Pancreas (tissue), 10 donors: ENCODE results near the gene NSDHL. TPM values are rescaled to one million over a fixed set of nuclear protein-coding genes. Genes with fewer than 3 reads are reported as not detected.

Experiments
- ATAC-seq, 4 donors: fragments of 200-7000 bp; cut with Tn5 transposase; one replicate each; pipeline versions ENCODE4 v1.8.0 to v1.9.1; 2020; ENCODE audit warnings: mild to moderate bottlenecking in 4 of 4, moderate library complexity in 4 of 4
- DNase-seq, 6 donors: peaks; one replicate each; pipeline ENCODE4 v3.0.0-alpha.2; 2020
- FAIRE-seq: peaks from 2 replicates; lab custom pipeline; 2012; peaks lifted over from hg19 to GRCh38; lab: Jason Lieb, UNC
- H3K27ac ChIP-seq, 4 donors: fragments of 200-600 bp; sonication (generic); 1 replicate in 3 of 4; 2 replicates in 1 of 4; pipeline versions ENCODE4 v1.5.0 to v1.8.0; 2020
- H3K27me3 ChIP-seq, 4 donors: fragments of 200-600 bp; one replicate each; pipeline ENCODE4 v1.8.0; 2021
- H3K36me3 ChIP-seq, 3 donors: fragments of 200-600 bp; sonication (generic) in 1 of 3; one replicate each; pipeline versions ENCODE4 v1.5.0 to v1.8.0; 2020 to 2021
- H3K4me1 ChIP-seq, 3 donors: fragments of 200-600 bp; one replicate each; pipeline ENCODE4 v1.8.0; 2021
- H3K4me3 ChIP-seq, 4 donors: fragments of 200-600 bp; sonication (generic) in 2 of 4; one replicate each; pipeline versions ENCODE4 v1.5.0 to v1.8.0; 2020 to 2021
- H3K9me3 ChIP-seq, 4 donors: fragments of 200-600 bp; one replicate each; pipeline ENCODE4 v1.8.0; 2021
- WGBS, 2 donors: extraction: QIAGEN DNeasy Blood & Tissue Kit; methylation state at CpG; one replicate each; pipeline ENCODE4 v1.1.7; 2013; 5-methylcytosine and 5-hydroxymethylcytosine counted together
- intact Hi-C, 3 donors: fragments of 100-400 bp; cut with DNase I; formaldehyde crosslinking; loops; one replicate each; pipeline versions ENCODE4 v1.11.1 to v1.14.2; 2022
- polyA plus RNA-seq, 2 donors: library from polyadenylated mRNA; stranded (reverse); fragments of 200-250 nt; gene quantifications; one replicate each; pipeline ENCODE4 v1.2.3, GENCODE V29; 2013
- total RNA-seq, 6 donors: library from RNA; stranded (reverse); fragmentation: NEBNext Ultra II Directional in 4 of 6; extraction: Animal tissue kit (Norgen Biotek cat#: 25700) in 4 of 6; gene quantifications; one replicate each; pipeline versions ENCODE4 v1.2.1 to v1.2.4, GENCODE V29; 2021 to 2023
- TF ChIP-seq, protein P1 (sequence below), 4 donors: fragments of 200-600 bp; sonication (generic) in 3 of 4; IDR thresholded peaks; one replicate each; pipeline versions ENCODE4 v1.5.0 to v1.8.0; 2021; ENCODE audit warnings: antibody characterized with exemption in 4 of 4
- donor health status: healthy with polysubstance abuse.
- donor health status: DM: no; HTN: no; CAD: no; lungs with moderate emphysema.
- donor health status: DM: no; HTN: no; CAD: no.
- donor health status: control.
- donor health status: control.
- donor health status: Bipolar disorder and iron deficiency.
- donor health status: DM: yes; HTN: yes; CAD: no.
- donor health status: DM: no; HTN: no; CAD: no.
- donor health status: DM: no; HTN: no; CAD: no.
- donor health status: DM: yes; HTN: yes; CAD: no.

The NSDHL gene
- total and polyA plus RNA-seq, 8 donors, result 4.6 to 8.3 (median 6.4) TPM

DNA sequence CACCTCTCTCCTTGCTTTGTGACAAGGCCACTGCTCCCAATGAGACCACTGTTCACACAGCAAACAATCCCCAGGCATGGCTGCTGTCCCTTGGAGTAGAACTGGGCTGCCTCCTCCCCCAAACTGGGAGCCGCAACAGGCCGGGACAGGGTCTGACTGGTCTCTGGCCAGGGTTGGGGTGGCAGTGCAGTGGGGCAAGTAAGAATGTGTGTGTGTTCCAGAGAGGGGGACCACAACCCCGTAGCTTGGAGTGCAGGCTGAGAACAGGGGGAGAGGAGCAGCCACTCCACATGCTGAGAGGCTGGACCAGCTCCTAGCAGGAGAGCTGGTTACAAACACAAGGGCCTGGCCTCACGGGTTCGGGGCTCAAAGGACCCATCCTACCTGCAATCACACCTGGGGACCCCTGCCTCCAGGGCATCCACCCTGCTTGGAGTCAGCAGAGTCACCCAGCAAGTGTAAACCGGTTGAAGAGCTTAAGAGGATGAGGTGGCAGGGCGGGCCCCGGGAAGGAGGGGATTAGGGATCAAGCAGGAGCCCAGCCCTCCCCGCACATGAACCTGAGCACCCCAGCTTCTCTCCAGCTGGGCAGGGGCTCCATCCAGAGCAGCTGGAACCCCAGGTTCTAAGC is 63.2 kb downstream of the NSDHL start:
- DNase-seq (no peak), FAIRE-seq (no peak), ATAC-seq (no peak)
- Histone ChIP-seq H3K4me1 (no peaks in the 10 kb centered on the region), H3K27ac (no peak overlapping the region), H3K36me3 (no peaks in the 10 kb centered on the region), H3K4me3 (no peak overlapping the region), H3K27me3 (peaks cover 0 to 8% (median 3%) of the 10 kb centered on the region in 4 donors), H3K9me3 (no peaks in the 10 kb centered on the region)
- intact Hi-C loops, result no loop called here
- 78 to 86% methylated on average over 9 of the region's 9 CpGs for WGBS, 2 donors
- TF ChIP-seq, protein P1, sequence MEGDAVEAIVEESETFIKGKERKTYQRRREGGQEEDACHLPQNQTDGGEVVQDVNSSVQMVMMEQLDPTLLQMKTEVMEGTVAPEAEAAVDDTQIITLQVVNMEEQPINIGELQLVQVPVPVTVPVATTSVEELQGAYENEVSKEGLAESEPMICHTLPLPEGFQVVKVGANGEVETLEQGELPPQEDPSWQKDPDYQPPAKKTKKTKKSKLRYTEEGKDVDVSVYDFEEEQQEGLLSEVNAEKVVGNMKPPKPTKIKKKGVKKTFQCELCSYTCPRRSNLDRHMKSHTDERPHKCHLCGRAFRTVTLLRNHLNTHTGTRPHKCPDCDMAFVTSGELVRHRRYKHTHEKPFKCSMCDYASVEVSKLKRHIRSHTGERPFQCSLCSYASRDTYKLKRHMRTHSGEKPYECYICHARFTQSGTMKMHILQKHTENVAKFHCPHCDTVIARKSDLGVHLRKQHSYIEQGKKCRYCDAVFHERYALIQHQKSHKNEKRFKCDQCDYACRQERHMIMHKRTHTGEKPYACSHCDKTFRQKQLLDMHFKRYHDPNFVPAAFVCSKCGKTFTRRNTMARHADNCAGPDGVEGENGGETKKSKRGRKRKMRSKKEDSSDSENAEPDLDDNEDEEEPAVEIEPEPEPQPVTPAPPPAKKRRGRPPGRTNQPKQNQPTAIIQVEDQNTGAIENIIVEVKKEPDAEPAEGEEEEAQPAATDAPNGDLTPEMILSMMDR (IDR thresholded peaks at IDR 0.05), result no peak

DNA sequence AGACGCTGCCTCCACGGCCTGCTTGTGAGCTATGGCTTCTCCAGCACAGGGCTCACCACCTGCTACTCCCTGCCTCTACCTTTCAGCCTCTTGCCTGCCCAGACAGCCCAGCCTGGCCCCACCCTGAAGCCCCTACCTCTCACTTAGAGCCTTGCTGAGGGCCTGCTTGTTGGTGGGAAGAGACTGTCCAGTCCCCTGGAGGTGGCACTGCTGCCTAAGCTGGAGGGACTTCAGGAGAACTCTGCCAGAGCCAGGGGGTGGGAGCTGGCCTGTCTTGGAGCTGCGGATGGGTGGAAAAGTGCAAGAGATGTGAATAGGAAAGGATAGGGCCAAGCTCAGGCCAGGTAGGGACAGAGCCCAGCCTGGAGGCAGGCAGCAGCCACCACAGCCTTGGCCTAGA is 64.3 kb downstream of the NSDHL start:
- no peaks in the 10 kb centered on the region for H3K9me3 ChIP-seq
- intact Hi-C loops, result no loop called here
- no peak overlapping the region for H3K4me3 ChIP-seq
- no peaks in the 10 kb centered on the region for H3K4me1 ChIP-seq
- WGBS, 2 donors, result 75 to 76% methylated on average over 3 of the region's 3 CpGs
- FAIRE-seq (no peak), DNase-seq (peak in 1 of 6 donors; percentile 41), ATAC-seq (no peak)
- H3K27me3 ChIP-seq, result peaks cover 0 to 1% (median under 1%) of the 10 kb centered on the region in 4 donors
- no peaks in the 10 kb centered on the region for H3K36me3 ChIP-seq
- H3K27ac ChIP-seq, result no peak overlapping the region
- TF ChIP-seq, protein P1 (IDR thresholded peaks at IDR 0.05), result no peak

DNA sequence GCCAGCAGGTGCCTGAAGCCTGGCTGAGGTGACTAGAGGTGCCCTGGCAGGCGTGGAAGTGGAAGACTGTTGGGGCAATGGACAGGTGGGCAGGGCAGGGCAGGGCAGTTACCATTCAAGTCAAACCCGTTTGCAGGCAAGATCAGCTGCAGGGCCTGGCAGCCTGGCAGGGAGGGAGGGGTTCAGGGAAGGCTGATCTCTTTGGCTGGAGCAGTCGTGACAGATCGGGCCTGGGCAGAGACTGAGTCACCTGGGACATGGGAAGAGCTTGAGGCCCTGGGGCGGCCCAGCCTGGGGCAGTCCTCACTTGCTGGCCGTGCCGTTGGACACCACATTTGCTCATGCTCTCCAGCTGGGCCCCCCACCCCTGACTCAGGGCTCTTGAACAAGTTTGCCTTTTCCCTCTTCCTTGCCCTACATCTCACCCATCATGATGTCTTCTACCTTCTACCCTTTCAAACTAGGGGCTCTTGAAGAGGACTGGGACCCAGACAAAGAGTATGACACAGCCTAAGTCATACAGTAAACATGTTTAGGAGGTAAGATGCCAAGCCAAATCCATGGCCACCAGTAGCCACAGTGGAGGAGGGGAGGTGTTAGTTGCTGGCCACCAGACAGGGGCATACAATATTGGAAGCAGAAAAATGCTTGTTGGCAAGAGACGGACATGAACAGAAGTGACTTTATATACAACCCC is 65.0 kb downstream of the NSDHL start:
- no peaks in the 10 kb centered on the region for H3K36me3 ChIP-seq
- FAIRE-seq, result no peak
- no peaks in the 10 kb centered on the region for H3K27me3 ChIP-seq
- H3K4me3 ChIP-seq, result no peak overlapping the region
- H3K9me3 ChIP-seq, result no peaks in the 10 kb centered on the region
- no peaks in the 10 kb centered on the region for H3K4me1 ChIP-seq
- intact Hi-C loops, result no loop called here
- peak in 1 of 6 donors; percentile 55 for DNase-seq
- ATAC-seq, result peak in 2 of 4 donors; percentile 8 to 29
- TF ChIP-seq, protein P1 (IDR thresholded peaks at IDR 0.05), result no peak
- H3K27ac ChIP-seq, result no peak overlapping the region
- 77 to 78% methylated on average over 8 of the region's 8 CpGs for WGBS, 2 donors

DNA sequence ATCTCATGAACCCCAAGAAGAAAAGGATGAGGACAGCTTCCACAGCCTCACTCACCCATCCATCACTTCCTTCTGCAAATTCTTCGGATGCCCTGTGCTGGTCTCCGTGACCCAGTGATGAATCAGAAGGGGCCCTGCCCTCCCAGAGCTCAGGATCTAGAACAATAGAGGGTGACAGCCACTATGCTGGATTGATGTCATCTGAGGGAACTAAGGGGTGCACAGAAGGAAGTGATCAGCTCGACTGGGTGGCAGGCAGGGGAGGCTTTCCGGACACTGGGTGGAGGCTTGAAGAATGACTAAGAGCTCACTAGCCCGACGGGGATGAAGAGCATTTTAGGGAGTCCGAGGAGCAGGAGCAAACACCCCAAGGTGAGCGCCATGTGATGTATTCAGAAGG is 65.6 kb downstream of the NSDHL start:
- ATAC-seq, result peak in 1 of 4 donors; percentile 6
- 70 to 77% methylated on average over 8 of the region's 8 CpGs for WGBS, 2 donors
- FAIRE-seq, result no peak

More for the DNA sequence above, 65.6 kb downstream of the NSDHL start:
- Histone ChIP-seq H3K36me3 (no peaks in the 10 kb centered on the region), H3K4me3 (no peak overlapping the region), H3K9me3 (no peaks in the 10 kb centered on the region), H3K4me1 (no peaks in the 10 kb centered on the region), H3K27ac (no peak overlapping the region), H3K27me3 (no peaks in the 10 kb centered on the region)
- intact Hi-C loops, result no loop called here
- DNase-seq, result peak in 1 of 6 donors; percentile 17
- TF ChIP-seq, protein P1 (IDR thresholded peaks at IDR 0.05), result no peak
